ENCODE results near the gene TCHHL1. TPM values are rescaled to one million over a fixed set of nuclear protein-coding genes. Genes with fewer than 3 reads are reported as not detected.

The TCHHL1 gene
- total and polyA plus RNA-seq, 9 of the 15 experiments (the other 6 are each of a cell fraction or from before 2014, with no cell fraction given) = not detected

GRCh38 chr1:152034654-152035538, 54.0 kb downstream of the TCHHL1 start (continued):
- TF ChIP-seq HMGXB4 (CRISPR knock-in tag; IDR thresholded peaks at IDR 0.05) (no peak), ZNF592 (IDR thresholded peaks at IDR 0.05) (0 out of 2 replicates have a peak, but pooled peaks have one; percentile 30), ZNF398 (CRISPR knock-in tag; IDR thresholded peaks at IDR 0.05) (no peak), TAF1 (IDR thresholded peaks at IDR 0.05; ENCODE audit: control insufficient read depth, extremely low read depth, insufficient read depth, low read length, severe bottlenecking) (peak; percentile 19), NR4A1 (CRISPR knock-in tag; IDR thresholded peaks at IDR 0.05) (no peak), NR4A1 (tag; IDR thresholded peaks at IDR 0.05) (no peak), CHAMP1 (IDR thresholded peaks at IDR 0.05) (no peak), MED1 (CRISPR knock-in tag; IDR thresholded peaks at IDR 0.05; ENCODE audit: borderline replicate concordance) (no peak), CREM (IDR thresholded peaks at IDR 0.05; ENCODE audit: low read depth) (peak; percentile 4; the same call in 1 of the 2 replicates), RFX7 (CRISPR knock-in tag; IDR thresholded peaks at IDR 0.05) (no peak), DEAF1 (CRISPR knock-in tag; IDR thresholded peaks at IDR 0.05) (no peak), SIN3B (IDR thresholded peaks at IDR 0.05; ENCODE audit: low read depth) (no peak), ZNF584 (CRISPR knock-in tag; IDR thresholded peaks at IDR 0.05; ENCODE audit: low read depth) (no peak; the same call in 1 of the 2 replicates), CC2D1A (IDR thresholded peaks at IDR 0.05) (no peak)
